Putamen (tissue), 1 donor: ENCODE measurements around the gene ARSB.

Experiments
- DNase-seq: peaks from one replicate; pipeline ENCODE4 v3.0.0-alpha.2; 2016; ENCODE audit warnings: low spot score

The ARSB gene

DNA sequence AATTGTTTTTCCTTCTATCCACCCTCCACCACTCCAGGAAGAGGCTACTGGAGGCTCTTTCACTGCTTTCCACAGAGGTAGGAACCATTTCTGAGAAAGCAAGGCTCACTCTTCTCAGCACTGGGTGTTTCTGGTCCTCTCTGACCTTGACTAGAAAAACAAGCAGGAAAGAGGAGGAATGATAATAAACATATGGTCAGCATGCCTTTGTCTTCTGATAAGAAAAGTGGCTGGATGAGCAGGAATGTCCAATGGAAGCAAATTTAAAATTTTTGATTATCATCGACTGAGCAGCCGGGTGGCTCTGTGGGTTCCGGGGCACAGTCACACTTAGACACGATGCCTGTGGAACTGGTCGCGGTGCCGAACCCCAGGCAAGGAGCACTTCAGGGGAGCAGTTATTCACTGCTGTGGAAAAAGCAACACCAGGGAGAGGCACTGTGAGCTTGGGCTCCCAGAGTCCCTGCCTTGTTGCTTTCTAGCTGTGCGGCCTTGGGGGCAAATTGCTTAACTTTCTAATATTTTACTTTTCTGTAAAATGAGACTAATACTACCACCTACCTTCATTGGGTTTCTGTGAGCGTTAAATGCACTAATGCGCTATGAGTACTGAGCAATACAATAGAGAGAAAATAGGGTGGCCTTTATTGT lies 179.5 kb downstream of the ARSB start:
- DNase-seq: no peak

DNA sequence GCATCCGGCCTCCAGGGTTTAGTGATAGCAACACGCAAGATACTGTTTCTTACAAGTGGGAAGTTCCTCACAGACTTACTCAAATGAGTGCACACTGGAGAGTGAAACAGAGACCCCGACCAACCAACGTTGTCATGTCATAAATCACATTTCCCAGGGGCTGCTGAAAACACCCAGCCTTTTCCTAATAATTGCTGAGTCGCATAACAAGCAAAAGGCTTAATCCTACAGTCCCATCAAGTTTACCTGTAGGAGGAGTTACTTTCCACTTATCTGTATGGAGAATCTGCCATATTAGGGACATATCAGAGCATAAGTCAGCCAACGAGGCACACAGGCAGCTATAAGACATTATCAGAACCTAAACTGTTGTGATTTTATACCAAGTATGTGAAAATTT lies 180.1 kb downstream of the ARSB start:
- DNase-seq: no peak

DNA sequence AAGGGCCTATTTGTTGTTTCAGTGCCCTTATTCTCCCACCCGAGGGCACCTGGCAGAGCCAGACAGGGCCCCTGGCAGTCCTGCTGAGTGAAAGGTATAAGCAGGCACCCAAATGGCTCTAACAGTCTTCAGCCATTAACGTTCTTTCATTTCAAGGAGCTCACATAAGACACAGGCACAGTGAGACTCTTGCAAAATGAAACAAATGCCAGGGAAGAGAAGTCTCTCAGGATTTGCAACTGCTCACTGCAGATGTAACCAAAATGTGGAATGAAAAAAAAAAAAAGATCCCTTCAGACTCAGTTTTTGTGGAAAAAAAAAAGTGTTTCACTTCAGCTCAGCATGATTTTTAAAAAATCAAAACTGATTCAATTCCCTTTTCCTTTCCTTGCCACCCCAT lies 181.2 kb downstream of the ARSB start:
- DNase-seq: no peak

DNA sequence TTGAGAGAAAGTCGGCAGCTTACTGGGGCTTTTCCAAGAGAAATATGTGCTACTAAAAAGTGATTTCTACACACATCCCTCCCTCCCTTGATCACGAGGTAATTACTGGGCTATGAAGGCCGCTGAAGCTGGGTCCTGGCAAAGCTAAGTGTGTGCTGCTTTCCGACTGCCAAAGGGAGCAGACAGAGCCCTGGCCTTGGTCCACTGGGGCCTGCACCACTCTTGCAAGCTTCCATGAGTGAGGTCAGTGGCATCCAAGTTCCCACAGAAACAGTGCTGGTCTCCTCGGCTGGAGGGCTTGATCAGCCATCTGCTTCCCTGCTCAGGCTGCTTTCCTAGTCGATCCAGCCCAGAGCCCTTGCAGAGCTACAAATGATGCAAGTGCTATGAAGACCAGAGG lies 181.8 kb downstream of the ARSB start:
- DNase-seq: no peak

DNA sequence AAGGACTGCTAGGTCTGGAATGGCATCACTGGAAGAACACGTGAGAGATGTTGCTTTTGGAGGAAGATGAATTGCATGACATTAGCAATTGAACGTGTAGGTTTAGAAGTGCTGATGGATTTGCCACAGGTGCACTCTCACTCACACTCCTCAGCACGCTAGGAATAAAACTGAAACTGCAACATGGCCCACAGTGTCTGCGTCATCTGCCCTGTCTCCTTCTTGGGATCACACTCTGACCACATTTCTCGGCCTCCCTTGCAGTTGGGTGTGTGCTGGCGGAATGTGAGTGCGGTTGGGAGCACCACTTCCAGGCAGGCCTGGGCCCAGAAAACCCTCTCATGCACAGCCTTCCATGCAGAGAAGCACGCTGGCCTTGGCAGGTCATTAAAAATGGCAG lies 183.7 kb downstream of the ARSB start:
- DNase-seq: no peak

DNA sequence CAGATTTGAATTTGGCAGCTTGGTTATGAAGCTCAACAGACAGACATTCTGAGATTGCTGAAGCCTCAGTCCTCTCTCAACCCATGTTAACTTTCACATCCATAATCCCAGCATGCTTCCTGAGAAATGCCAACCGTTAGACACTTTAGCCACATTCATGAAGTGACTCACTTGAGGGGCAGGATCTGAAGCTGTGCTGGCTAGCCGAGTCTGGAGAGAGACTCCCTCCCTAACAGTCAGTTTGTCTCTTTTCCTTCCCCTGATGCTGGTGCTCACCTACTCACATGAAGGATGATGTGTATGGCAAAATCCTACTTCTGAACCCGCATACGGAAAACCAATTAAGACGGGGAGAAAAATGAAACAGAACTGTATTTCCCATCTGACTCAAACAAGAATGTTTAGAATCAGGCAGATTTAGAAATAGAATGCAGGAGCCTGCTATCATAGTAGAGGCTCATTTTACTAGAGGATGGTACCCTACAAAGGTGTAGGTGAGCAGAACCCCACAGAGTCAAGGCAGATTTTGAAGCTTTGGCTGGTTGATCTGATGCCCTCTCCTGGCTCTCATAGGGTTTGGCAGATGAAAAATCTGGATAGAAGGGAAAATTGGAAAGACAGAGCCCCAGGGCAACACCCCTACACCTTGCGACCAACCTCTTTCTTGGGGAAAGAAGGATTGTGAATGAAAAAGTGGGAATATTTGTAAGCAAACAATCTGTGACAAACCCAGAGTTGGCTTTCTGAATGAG lies 185.7 kb downstream of the ARSB start:
- no peak for DNase-seq

DNA sequence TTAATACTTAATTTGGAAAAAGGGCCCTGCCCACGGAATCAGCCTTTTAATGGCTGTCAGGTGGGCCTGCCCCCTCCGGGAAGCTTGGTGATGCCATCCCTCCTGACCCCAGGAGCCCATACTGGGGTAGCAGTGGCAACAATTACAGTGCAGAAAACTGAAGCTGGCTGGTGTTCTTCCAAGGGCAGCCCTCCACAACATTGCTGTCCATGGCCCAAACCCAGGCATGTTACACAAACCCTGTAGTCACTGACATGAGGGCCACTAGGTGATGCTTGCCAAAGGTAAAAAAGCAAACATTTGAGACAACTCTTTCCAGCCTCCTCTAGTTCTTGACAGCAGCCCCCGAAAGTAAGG lies 186.5 kb downstream of the ARSB start:
- no peak for DNase-seq

DNA sequence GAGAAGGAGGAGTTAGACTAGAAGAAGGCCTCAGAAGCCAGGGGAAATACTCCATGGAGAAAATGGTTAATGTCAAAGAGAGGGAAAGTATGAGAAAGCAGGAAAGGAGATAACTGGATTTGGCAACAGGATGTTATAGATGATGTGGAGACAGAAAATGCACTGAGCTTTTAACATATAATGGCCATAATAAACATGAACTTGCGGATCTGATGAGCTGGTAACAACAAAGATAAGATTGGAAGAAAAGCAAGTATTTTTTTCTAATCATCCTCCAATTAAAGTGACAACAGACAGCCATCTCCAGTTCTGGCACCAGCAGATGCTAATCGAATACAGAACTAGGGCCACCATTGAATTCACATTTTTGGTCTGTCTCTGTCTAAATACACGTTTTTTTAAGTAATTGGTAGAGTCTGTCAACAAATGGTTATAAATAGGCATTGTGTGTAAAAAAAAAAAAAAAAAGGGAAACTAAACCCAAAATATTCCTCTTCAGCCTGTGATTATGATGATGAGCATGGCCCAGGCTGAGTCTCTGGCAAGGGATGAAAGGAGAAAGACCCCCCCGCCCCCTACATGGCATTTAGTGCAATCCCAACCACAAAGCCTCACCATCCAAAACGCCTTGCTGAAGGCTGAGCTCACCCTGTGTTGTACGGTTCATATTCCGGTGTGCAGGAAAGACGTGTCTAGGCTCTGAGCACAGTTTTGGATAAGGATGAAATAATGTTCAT lies 187.0 kb downstream of the ARSB start:
- DNase-seq: no peak

DNA sequence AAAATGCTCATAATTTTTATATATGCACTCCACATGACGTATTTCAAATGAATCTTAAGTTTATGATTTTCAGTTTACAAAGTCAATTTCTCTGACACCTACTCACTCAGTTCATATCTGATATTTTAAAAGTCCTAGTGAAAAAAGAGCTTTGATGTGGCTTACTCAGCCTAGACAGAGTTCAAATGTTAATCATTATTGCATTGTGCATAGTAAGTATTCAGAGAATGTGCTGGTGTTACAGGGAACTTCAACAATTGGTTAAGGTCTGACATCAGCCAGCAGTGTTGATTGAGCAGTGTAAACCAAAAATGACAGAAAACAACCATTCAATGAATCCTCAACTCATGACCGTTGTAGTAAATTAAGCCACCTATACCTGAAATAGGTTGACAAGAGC lies 189.4 kb downstream of the ARSB start:
- DNase-seq: no peak

DNA sequence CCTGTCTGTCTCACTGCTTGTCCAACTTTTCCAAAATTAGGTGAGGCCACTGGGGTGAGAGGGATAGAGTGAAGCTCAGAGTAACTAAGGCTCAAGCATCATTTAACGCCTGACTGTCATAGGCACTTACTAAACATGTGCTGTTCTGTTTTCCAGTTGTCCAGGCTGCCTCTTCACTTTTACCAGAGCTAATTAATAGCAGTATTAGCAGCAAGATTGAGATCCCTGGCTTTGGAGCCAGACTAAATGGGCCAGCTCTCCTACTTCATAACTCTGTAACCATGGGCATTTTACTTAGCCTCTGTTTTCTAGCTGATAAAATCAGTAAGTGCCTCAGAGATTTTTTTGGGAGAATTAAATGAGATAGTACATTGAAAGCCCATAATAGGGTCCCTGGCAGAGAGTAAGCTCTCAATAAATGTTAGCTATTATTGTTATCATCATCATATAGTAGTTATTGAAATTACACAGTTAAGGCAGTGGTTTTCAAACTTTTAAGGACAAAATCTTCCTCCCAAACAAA lies 190.4 kb downstream of the ARSB start:
- DNase-seq: no peak

DNA sequence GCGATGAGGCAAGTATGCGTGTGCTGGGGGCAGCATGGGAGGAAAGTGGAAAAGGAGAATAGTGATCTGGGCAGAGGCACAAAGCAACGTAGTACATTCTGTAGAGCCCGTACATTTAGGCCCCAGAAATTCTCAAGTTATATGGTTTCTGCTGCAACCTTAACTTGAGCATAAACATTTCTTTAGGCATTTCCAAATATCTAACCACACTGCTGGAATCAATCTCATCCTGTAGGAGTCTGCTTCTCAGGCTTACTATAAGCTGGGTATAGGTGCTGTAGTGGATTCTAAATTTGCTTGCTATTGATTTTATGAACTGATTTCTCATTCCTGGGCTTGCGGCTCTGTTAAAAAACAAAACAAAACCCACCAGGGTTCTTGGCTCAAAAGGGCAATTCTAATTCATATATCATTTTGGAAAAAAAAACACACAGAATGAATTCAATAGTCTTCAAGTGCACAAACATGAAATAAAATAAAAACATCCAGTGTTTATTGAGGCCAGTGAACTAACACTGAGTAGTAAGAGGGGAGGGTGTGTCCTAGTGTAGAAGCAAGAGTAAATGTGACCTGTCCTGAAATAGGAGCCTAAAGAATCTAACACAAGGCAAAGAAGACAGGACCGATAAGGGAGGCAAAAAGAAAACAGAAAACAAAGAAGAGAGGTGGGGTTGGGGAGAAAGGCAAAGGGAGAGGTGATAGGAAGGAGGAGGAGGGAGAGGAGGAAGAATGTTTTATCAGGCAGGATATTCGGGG lies 191.0 kb downstream of the ARSB start:
- DNase-seq: no peak

DNA sequence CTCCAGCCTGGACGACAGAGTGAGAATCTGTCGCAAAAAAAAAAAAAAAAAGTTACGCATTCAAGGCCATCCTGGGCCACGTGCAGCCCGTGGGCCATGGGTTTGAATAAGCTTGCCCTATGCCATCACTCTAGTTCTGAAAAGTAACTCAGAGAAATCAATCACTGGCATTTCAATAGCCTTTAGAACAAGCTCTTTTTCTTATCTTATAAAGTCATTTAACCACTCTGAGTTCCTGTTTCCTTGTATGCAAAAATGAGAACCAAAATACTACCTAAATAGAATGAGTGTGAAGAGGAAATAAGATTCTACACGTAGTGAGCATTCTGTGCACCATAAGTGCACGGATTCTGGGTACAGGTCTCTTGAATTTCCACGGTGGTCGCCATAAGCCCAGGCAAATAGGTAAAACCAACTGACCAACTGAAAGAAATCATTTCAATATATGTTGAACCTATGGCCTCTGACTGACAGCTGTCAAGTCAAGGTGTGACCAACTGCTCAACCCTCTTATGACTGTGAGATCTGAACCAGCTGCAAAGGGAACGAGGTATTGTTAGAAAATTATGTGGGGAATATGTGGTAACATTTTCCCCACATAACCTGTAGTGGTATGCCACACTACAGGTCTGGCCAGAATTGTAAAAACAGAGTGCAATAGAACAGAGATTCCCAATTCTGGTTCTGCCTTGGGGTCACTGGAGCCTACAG lies 192.6 kb downstream of the ARSB start:
- no peak for DNase-seq

DNA sequence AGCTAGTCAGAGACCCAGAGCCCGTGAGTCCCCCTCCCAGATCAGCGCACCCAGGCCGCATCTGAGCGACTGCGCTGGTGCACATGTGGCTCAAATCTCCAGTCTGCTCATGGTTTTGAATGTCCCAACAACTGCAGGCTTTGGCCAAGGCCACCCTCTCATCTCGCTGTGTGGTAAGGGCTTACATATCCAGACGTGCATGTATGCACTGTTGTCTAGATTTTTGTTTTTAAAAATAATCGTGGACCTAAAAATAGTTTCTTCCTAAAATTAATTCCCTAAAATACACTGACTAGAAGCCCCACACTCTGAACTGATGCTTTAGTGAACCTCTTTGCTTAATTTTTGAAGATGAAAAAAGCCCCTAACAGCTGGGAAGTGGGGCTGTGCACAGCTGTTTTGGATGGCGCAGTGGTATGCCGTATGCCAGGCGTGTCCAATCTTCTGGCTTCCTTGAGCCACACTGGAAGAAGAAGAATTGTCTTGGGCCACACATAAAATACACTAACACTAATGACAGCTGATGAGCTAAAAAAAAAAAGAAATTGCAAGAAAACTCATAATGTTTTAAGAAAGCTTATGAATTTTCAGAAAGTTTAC lies 193.5 kb downstream of the ARSB start:
- no peak for DNase-seq

DNA sequence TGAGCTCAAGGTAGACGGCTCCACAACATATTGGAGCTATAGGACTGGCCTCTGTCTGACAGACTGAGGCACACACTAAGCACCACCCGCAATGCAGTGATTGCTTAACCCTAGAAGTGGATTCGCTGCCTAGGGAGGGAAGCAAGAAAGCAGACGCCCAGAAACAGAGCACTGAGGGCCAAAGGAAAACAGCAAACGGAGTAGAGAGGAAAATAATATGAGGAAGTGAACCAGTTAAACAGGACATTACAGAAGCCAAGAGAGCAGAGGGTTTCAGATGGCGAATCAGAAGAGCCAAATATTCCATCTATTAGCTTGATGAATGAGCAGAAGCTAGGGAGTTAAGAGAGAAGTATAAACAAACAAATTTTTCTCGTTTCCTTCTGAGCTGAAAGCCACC lies 197.3 kb downstream of the ARSB start:
- DNase-seq: no peak

DNA sequence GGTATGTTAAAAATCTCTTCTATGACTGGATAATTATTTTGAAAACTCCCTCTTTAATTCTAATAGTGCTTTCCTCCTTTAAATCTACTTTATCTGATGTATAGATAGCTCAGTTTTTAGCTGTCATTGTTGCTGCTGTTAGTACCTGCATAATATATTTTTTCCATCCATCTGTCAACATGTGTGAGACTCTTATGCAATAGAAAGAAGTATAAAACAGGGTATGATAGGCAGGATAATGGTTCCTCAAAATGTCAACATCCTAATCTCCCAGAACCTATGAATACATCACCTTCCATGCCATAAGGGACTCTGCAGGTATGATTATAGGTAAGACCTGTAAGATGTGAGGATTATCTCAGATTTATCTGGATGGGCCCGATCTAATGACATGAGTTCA lies 199.7 kb downstream of the ARSB start:
- DNase-seq: no peak

DNA sequence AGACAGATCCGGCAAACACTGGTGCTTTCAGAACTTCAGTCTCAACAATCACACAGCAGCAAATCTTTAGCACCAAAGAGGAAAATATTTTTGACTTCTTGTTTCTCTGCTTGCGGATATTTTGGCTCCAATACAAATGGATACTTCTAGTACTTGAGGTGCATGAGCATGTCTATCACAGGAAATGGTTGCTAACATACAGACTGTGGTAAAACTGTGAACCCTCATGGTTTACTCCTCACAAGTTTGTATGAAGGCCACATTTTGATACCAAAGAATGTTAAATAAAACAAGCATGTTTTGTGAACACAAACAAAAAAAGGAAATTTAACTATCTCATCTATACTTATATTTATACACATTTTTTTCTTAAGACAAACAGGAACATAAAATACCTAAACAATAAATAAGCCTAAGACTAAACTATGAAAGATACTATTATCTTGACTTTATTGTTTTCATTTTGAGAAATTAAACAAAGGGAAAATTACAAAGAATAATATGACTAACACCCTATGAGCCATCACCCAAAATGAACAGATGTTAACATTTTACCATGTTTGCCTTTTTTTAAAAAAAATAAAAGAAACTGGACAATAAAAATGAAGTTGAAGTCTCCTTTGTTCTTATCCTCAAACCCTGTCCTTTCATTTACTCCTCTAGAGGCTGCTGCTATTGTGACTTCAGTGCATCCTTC lies 201.5 kb downstream of the ARSB start:
- DNase-seq: no peak

DNA sequence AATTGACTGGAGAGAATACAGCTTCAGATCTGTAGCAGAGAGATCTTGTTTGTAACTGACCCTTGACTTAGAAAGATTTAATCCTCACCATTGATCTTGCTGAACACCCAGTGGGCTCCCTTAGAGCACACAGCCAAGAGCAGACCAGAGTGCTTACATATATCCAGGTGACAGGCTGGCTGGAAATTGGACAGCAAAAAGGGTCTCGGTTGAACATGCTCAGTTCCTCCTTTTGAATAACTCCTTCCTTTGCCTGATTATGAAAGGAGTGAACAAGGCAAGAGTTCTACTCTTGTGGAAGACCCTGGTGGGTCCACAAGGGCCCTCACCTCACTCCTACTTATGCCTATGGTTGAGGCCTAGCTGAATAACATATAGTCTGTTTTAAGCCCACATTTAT lies 202.4 kb downstream of the ARSB start:
- DNase-seq: no peak

DNA sequence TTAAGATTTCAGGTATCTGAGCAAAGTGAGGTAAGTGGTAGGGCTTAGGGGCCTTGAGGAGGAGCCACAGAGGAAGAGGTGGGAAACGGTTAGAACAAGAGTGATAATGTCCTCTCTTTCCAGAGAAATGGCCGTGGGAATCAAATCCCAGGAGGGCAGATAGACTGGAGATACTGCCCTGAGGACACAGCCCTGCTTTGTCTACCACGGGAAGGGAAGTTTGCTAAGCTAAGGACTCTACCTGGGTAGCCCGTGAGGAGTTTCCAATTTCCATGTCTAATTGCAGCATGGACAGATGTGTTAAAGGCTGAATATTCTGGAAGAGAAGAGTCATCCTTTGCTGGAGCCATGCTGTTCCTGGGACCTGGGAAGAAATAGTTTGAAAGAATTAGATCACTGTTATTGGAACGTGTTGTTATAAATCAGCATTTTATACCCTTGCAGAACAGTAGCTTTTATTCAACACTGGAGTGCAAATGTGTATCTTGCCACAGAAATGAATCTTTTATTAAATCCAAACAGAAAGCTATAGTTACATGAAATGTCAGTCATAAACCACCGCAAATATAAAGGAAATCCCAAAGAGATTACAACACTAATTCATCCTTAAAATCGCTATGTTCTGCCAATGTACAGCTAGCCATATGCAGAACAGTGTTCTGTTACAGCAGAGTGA lies 203.4 kb downstream of the ARSB start:
- no peak for DNase-seq

DNA sequence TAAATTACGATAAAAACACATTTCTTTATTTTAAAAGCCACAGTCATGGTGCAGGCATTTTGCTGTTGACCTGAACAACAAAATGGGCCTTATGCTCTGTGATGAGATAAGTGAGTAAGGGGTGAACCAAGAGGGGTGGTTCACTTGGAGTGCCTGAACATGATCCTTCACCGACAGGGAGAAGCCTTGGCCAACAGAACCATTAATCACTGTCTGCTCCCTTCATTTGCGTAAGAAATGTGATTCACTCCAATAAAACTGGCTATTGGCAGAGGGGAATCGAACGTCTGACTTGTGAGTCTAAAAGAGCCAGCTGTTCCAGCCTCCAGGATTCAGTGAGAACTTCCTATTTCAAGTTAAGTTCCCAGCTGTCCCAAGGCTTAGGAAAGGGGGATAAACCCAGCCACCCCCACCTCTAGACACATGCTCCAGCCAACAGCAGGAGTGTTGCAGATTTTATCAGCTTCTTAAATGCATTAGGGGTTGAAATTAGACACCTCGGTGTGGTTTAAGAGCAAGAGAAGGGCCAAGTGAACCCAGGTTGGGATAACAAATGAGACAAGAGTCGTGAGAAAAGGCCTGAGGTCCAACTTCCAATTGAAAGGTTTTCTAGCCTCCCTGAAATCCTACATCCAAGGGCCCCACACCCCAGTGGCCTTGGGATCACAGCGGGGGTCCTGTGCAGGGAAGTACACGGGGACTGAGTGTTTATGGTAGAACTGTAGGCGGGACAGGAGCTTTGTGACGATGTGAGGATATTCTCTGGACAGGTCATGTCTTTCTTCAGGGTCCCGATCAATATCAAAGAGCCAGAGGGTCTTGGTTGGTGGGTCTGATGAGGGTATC lies 205.1 kb downstream of the ARSB start:
- DNase-seq: no peak
